Activated T-cell treated with anti-CD3 and anti-CD28 coated beads, Interleukin-2, amount 50 U/mL, for 4 hours (primary cell): Measurements from ENCODE around the gene ORC1. TPM values are rescaled to one million over a fixed set of nuclear protein-coding genes. Genes with fewer than 3 reads are reported as not detected.

Experiments used
- ATAC-seq, 2 donors: fragments of 200-7000 bp; cut with Tn5 transposase; one replicate each; pipeline ENCODE4 v1.10.0; 2021
- DNase-seq: peaks from one replicate; pipeline ENCODE4 v3.0.0-alpha.2; 2020
- H3K27me3 Mint-ChIP-seq: one replicate; pipeline ENCODE4 v1.8.0; 2021; ENCODE audit warnings: low read depth, mixed read lengths
- H3K36me3 Mint-ChIP-seq: one replicate; pipeline ENCODE4 v1.8.0; 2022; ENCODE audit warnings: mixed read lengths; ENCODE audit not compliant: insufficient read depth
- H3K4me1 Mint-ChIP-seq: one replicate; pipeline ENCODE4 v1.8.0; 2021; ENCODE audit warnings: low read depth, mixed read lengths
- H3K4me3 Mint-ChIP-seq: one replicate; pipeline ENCODE4 v1.8.0; 2021; ENCODE audit warnings: mild to moderate bottlenecking, moderate library complexity, mixed read lengths
- H3K9me3 Mint-ChIP-seq: one replicate; pipeline ENCODE4 v1.8.0; 2021; ENCODE audit warnings: mixed read lengths
- total RNA-seq, 3 donors: library from RNA; stranded (reverse); gene quantifications; one replicate each; pipeline ENCODE4 v1.2.1, GENCODE V29; 2021

ORC1 gene
- total RNA-seq, 3 donors from 2014 or later, result 34.8 to 46.2 (median 37.3) TPM

DNA sequence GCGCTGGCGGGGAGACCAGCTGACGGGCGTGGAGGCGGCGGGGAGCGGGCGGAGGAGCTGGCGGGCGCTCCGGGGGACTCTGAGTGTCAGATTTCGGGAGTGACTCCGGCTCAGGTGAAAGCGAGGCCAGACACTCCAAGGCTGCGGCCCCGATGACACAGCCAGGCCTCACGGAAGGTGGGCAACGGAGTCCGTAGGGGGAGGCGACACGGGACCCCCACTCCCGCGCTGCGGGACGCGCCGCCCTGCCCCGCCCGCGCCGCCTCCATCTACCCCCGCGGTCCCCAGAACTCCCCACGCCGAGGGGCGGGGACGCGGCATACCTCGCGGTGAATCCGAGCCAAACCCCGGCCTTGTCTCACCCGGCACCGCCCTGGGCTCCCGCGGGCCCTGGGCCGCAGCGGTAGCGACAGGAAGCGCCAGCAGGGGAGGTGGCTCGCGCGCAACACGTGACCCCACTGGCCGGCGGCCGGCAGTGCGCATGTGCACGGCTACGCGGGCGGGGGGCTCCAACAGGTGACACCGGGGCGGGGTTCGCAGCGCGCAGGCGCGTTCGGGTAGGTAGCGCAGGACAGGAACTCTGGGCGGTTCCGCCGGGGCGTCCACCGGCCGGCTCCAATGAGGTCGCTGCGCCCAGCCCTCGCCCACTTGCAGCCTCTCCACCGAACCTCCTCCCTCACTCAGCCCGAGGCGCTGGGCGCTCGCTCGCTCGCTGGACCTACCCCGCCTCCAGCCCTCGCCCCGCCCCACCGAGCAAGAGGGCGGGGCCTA lies 38.3 kb downstream of the ORC1 start, which contains the start of gene CC2D1B:
CC2D1B (minus strand) TSS at position 460 of the 771 bp plus-strand sequence. CDS start 1,585 bp downstream, outside the sequence.
- H3K36me3 Mint-ChIP-seq, result peaks cover 18% of the 10 kb centered on the region
- ATAC-seq (peak; percentile 94), DNase-seq (peak; percentile 98)
- H3K27me3 Mint-ChIP-seq, result no peaks in the 10 kb centered on the region
- H3K9me3 Mint-ChIP-seq, result no peaks in the 10 kb centered on the region
- H3K4me3 Mint-ChIP-seq, result peak within 1 kb of the TSS; percentile 96
- peaks cover 39% of the 10 kb centered on the region for H3K4me1 Mint-ChIP-seq

DNA sequence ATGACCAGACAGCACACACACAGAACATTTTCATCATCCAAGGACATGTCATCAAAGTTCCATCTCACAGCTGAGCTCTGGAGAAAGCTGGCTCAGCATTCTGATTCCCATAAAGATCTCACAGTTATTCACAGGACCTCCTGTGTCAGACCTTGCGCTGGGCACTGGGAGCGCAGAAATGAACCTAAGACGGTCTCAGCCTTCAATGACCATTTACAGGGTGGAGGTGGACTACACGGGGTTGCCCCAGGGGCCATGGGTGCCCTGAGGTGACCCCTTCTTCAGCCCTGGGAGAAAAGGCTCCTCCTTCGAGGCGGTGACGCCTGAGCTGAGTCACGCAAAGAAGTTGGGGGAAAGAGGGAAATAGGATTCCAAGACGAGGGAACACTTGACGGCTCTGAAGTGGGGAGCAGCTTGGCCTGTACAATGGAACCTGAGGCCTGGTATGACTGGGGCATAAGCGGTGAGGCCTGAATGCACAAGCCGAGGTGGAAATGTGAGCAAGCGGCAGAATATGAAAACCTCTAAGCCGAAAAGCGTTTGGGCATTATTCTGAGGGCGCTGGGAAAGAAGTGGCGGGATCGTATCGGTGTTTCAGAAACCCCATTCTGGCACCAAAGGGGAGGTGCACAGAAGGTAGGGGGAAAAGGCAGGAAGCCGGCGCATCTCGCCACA lies 39.0 kb downstream of the ORC1 start:
- Mint-ChIP-seq H3K4me3 (peak overlapping the region; percentile 96), H3K9me3 (no peaks in the 10 kb centered on the region), H3K36me3 (peaks cover 21% of the 10 kb centered on the region), H3K27me3 (no peaks in the 10 kb centered on the region), H3K4me1 (peaks cover 39% of the 10 kb centered on the region)
- DNase-seq, result no peak
- ATAC-seq, result peak; percentile 0

DNA sequence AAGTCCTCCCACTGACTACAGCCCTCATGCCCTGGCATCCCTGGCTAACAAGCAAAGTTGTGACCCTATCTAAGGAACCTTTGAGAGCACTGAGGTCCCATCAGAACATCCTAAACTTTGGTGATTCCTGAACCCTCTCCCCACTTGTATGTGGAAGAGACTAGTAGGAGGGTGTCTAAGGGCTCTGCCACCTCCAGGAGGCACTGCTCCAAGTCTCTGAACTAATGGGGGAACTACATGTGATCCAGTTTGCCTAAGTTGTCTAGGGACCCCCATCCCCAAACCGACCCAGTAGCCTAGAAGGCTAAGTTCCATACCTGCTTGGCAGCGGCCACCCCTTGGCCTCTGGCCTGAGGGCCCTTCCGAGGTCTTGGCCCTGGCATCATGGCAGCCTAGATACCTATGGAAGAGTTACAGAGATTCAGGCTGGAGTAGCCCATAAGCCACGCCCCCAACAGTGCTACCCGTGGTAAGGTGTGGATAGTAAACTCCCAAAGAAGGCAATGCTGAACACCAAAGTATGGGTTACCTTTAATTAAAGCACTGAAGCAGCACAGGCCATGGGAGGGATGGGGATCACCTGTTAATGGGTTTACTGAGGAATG lies 39.9 kb downstream of the ORC1 start:
- no peaks in the 10 kb centered on the region for H3K27me3 Mint-ChIP-seq
- peak overlapping the region; percentile 96 for H3K4me3 Mint-ChIP-seq
- H3K9me3 Mint-ChIP-seq, result no peaks in the 10 kb centered on the region
- H3K36me3 Mint-ChIP-seq, result peaks cover 21% of the 10 kb centered on the region
- no peak for ATAC-seq
- no peak for DNase-seq
- peaks cover 39% of the 10 kb centered on the region for H3K4me1 Mint-ChIP-seq

DNA sequence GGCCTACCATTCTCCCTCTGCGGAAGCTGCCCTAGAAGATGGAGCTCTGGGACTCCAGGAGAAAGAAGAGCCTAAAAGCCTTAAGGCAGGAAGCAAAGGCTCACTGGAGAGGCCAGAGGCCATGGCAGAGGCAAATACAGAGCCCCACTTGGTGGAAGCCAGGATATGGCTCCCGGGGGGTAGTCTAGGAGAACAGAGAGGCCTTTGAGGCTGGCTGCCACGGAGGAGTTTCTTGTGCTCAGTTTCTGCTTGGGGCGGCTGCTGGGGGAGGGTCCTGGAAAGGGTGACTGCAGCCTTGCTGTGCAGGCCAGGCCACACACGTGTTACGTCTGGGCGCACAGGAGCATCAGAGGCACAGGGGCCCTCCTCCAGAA lies 43.6 kb downstream of the ORC1 start:
- Mint-ChIP-seq H3K9me3 (no peaks in the 10 kb centered on the region), H3K36me3 (peaks cover 38% of the 10 kb centered on the region), H3K4me3 (no peak overlapping the region), H3K4me1 (peaks cover 31% of the 10 kb centered on the region), H3K27me3 (no peaks in the 10 kb centered on the region)
- ATAC-seq (no peak), DNase-seq (no peak)

DNA sequence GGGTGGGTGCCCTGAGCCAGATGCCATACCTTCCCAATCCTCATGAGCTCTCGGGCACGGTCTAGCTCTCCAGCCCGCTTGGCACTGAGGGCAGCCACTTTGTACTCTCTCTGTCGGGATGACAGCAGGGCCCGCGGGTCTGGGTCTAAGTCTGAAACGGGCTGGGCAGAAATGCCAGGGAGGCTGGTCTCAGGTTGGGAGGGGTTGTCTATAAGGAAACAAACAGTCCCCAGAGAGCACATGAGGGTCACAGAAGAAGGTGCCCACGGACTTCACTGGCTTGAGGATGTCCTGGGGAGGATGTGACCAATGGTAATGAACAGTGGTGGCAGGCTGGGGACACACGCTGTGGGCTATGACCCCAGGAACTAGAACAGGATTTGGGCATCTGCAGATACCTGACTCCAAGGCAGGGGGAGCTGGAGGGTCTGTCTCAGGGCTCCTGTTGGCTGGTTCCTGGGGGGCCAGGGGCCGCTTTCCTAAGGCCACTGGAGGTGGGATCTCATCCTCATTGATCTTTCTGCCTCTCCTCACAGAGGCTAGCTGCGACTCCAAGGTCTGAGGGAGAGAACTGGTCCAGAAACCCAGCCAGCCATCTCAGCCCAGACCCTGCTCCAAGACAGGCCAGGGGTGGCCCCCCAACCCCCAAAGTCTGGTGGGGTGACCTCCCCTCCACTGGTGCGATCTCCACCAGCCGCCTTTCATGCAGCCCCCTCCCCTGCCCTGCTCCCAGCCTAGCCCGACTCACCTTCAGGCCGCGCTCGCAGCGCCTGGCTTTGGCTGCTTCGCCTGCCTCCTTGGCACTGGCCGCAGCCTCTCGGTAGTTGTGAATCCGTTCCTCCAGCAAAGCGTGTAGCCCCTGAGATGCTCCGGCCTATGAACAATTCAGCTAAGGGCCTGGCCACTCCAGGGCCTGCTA lies 44.3 kb downstream of the ORC1 start:
- DNase-seq (no peak), ATAC-seq (no peak)
- Mint-ChIP-seq H3K4me1 (peaks cover 25% of the 10 kb centered on the region), H3K36me3 (peaks cover 43% of the 10 kb centered on the region), H3K27me3 (no peaks in the 10 kb centered on the region), H3K4me3 (no peak overlapping the region), H3K9me3 (no peaks in the 10 kb centered on the region)

DNA sequence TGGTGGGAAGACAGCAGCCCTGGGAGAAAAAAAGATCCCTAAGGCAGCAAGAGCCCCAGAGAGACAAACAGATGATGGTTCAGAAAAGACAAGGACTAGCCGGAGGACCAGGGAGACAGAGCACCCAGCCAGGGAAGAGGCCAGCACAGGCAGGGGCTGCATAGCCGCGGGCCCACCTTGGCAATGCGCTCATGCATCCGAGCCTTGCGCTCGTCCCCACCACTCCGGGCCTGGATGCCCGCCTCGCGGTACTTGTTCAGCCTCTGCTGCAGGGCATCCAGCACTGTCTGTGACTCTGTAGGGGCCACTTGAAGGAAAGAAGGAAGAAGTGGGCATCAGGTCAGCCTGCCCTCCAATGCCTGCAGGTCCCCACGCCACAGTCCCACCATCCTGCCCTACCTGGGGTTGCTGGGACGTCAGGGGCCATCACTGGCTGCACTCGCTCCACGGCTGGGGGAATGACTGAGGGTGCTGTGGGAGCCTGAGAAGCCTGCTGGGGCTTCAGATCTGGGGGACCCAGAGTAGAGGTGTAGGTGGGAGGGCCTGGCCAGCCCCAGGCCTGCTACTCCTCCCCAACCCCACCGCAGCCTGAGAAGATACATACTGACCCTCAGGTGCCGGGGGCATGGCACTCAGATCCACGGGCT lies 45.2 kb downstream of the ORC1 start:
- peaks cover 50% of the 10 kb centered on the region for H3K36me3 Mint-ChIP-seq

DNA sequence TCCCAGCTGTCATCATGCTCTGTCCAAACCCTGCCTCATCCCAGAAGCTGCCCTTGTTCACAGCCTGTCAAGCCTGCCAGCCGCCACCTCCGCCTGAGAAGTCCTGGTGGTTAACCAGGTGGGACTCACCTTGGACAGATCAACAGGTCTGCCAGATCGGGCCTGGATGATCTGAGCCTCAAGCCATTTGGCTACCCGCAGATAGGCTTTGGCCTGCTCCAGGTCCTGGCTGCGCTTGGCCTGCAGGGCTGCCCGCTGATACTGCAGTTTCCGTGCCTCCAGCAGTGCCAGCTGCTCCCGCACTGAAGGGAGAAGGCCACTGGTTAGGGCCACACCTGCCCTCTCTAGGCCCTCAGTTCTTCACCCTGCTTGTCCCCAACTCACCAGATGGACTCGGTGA lies 46.8 kb downstream of the ORC1 start:
- Mint-ChIP-seq H3K4me3 (no peak overlapping the region), H3K27me3 (no peaks in the 10 kb centered on the region), H3K9me3 (no peaks in the 10 kb centered on the region), H3K4me1 (peaks cover 7% of the 10 kb centered on the region), H3K36me3 (peaks cover 57% of the 10 kb centered on the region)
- DNase-seq (no peak), ATAC-seq (no peak)

More for the DNA sequence above, 45.2 kb downstream of the ORC1 start:
- Mint-ChIP-seq H3K27me3 (no peaks in the 10 kb centered on the region), H3K4me1 (peaks cover 16% of the 10 kb centered on the region), H3K4me3 (no peak overlapping the region), H3K9me3 (no peaks in the 10 kb centered on the region)
- DNase-seq, result no peak
- no peak for ATAC-seq

DNA sequence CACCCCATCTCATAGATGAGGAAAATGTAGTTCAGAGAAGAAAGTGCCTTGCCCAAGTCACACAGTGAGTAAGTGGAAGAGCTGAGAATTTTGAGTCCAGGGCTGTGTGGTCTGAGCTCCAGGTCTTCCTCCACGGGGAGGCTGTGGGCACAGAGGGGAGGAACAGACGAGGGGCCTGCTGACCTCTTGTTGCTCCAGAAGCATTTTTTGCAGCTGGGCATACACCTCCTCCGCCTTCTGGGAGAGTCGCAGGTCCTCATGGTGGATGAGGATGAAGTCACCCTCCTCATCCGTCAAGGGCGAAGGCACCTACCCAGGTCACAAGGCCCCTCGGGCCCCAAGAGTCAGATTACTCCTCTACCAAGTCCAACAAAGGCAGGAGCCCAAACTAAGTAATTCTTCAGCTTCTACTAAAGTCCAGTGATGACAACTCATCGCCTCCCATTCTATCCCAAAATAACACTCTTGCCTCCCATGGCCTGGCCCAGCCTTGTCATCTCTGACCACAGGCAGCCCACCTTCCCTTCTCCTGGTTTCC lies 47.3 kb downstream of the ORC1 start:
- Mint-ChIP-seq H3K4me1 (peaks cover 7% of the 10 kb centered on the region), H3K36me3 (peaks cover 53% of the 10 kb centered on the region), H3K27me3 (no peaks in the 10 kb centered on the region), H3K4me3 (no peak overlapping the region), H3K9me3 (no peaks in the 10 kb centered on the region)
- DNase-seq (no peak), ATAC-seq (no peak)

DNA sequence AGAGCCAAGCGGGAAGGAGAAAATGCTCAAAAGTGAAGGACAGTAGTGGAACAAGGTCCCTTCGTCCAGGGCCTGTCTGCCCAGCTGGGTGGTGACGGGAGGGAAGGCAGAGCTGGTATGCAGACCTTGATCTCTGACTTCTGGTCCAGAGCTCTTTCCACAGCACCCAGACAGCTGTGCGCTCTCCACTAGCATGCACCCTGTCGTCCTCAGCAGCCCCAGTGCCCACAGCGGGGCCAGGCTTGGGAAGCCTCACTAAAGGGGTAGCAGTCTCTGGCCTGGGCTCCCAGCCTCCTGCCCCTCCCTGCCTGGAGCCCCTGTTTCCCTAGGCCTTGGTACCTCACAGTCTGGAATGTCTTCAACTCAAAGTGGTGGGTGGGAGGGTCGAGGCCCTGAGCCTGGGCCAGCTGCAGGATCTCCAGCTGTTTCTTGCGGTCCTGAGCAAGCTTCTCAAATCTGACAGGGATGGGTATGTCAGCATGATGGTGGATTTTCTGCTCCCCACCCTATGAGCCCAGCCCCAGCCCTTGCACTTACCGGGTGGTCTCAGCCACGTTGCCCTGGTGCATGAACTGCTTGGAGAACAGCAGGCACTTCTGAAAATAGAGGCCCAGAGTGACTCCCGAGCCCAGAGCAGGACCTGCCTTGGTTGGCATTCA lies 48.2 kb downstream of the ORC1 start:
- ATAC-seq, result no peak
- peaks cover 44% of the 10 kb centered on the region for H3K36me3 Mint-ChIP-seq
- H3K4me1 Mint-ChIP-seq, result peaks cover 4% of the 10 kb centered on the region
- DNase-seq, result no peak
- no peaks in the 10 kb centered on the region for H3K27me3 Mint-ChIP-seq
- no peak overlapping the region for H3K4me3 Mint-ChIP-seq
- no peaks in the 10 kb centered on the region for H3K9me3 Mint-ChIP-seq

DNA sequence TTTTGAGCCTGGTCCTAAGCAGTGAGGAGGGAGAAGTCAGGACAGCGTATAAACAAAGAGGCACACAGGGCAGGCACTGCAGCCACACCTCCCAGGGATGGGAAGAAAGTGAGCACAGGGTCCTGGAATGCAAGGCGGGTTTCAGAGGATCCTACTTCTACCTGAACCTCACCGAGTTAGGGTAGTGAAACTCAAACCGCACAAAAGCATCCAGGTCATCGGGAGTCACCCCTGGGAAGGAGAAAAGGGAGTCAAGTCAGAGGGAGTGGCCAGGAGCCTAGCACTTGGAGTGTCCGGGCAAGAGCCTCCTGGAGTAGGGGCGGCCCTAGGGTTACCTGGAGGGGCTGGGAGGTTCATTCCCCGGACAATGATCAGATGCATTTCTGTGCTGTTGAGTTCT lies 48.8 kb downstream of the ORC1 start:
- Mint-ChIP-seq H3K36me3 (peaks cover 42% of the 10 kb centered on the region), H3K4me1 (peaks cover 4% of the 10 kb centered on the region), H3K27me3 (no peaks in the 10 kb centered on the region), H3K4me3 (no peak overlapping the region), H3K9me3 (no peaks in the 10 kb centered on the region)
- DNase-seq, result no peak
- no peak for ATAC-seq

DNA sequence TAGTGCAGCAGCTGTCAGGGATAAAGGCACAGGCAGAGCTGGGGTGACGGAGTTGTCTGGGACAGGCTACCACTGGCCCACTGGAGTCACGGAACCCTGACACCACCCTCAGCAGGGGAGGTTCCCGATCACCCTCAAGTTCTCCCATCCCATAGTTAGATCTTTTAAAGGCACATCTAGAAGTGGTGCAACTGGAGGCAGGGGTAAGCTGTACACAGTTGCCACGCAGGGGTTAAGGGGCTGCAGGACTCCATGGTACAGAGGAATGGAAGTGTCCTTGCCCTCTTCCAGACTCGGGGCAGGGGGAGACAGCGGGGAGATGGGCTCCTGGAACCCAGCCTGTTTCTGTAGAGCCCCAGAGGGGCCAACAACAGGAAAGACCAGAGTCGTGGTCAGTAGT lies 51.5 kb downstream of the ORC1 start:
- Mint-ChIP-seq H3K9me3 (no peaks in the 10 kb centered on the region), H3K4me3 (no peak overlapping the region)
- ATAC-seq, result no peak

DNA sequence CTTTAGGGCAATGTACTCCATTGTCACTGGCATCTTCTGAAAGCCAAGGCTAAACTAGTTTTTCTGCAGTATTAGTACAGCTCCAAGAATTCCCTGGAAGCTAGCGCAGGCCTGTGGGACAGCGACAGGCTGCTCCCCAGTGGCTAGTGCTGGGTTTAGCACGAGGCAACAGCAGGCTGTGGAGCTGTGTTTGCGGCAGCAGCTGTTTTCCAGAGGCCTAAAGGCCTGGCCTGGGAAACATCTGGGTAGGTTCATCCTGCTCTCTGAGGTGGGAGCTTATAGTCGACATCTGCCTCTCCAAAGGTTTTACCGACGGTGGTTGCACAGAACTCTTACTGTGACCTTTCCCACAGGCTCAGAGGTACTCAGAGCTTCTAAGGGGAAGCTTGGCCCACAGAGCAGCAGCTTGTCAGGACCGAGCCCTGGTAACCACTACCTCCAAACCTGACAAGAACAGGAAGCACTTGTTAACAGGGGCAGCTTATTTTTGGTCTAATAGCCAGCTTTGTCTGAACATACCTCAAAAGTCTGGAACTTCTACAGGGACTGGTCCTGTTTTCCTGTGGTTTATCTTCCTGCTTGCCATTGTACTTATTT lies 55.4 kb downstream of the ORC1 start:
- Mint-ChIP-seq H3K4me1 (no peaks in the 10 kb centered on the region), H3K9me3 (no peaks in the 10 kb centered on the region), H3K27me3 (no peaks in the 10 kb centered on the region), H3K36me3 (peaks cover 10% of the 10 kb centered on the region), H3K4me3 (no peak overlapping the region)
- DNase-seq (no peak), ATAC-seq (no peak)

More for the DNA sequence above, 51.5 kb downstream of the ORC1 start:
- H3K27me3 Mint-ChIP-seq, result no peaks in the 10 kb centered on the region
- DNase-seq, result no peak
- peaks cover 34% of the 10 kb centered on the region for H3K36me3 Mint-ChIP-seq
- H3K4me1 Mint-ChIP-seq, result peaks cover 3% of the 10 kb centered on the region

DNA sequence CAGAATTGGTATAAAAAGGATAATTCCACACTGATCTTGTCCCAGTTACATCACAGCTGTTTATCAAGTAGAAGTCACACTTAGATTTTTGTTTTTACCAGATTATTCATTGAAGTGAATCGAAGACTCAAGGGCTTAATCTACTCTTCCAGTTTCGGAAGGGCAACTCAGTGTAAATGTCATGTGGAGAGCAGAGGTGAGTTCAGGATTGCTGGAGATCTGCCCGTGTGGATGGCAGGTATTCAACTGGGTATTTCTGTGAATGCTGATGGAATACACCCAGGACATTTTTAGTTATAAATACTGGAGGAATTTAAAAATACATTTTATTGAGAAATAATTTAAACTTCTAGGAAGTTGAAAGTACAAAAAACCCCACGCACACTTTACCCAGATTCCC lies 57.6 kb downstream of the ORC1 start:
- Mint-ChIP-seq H3K4me1 (no peaks in the 10 kb centered on the region), H3K36me3 (no peaks in the 10 kb centered on the region), H3K4me3 (no peak overlapping the region), H3K9me3 (no peaks in the 10 kb centered on the region), H3K27me3 (no peaks in the 10 kb centered on the region)
- DNase-seq (no peak), ATAC-seq (no peak)
